ACC112 (cell line): Measurements from ENCODE around the gene CREBL2.
"Not testable (repeated sequence)": the region's sequence is repeated elsewhere in the genome, so short reads cannot be mapped to it uniquely, and the experiment has no call there.

Source experiments
- H2AFZ ChIP-seq: fragments of 200-600 bp; sonication (generic); one replicate; pipeline ENCODE4 v1.6.0; 2017; ENCODE audit warnings: antibody characterized with exemption, low read length; ENCODE audit not compliant: unreplicated experiment
- H3K27ac ChIP-seq: fragments of 200-600 bp; sonication (generic); 2 replicates; pipeline ENCODE4 v1.5.1; 2014; ENCODE audit warnings: low read depth, mild to moderate bottlenecking, antibody characterized with exemption, low read length, moderate library complexity
- H3K27me3 ChIP-seq: fragments of 200-600 bp; sonication (generic); 2 replicates; pipeline ENCODE4 v1.6.1; 2014; ENCODE audit warnings: mild to moderate bottlenecking, antibody characterized with exemption, low read length, moderate library complexity, mixed read lengths; ENCODE audit not compliant: insufficient read depth
- H3K36me3 ChIP-seq: fragments of 200-600 bp; sonication (generic); 2 replicates; pipeline ENCODE4 v1.6.1; 2016; ENCODE audit warnings: mild to moderate bottlenecking, antibody characterized with exemption, low read length, moderate library complexity, mixed read lengths; ENCODE audit not compliant: insufficient read depth
- H3K4me1 ChIP-seq: fragments of 200-600 bp; sonication (generic); one replicate; pipeline ENCODE4 v1.6.1; 2016; ENCODE audit warnings: low read length, mixed read lengths; ENCODE audit not compliant: insufficient read depth, unreplicated experiment, control insufficient read depth
- H3K4me3 ChIP-seq: fragments of 200-600 bp; sonication (generic); 2 replicates; pipeline ENCODE4 v1.5.1; 2014; ENCODE audit warnings: mild to moderate bottlenecking, low read depth, low read length
- H3K79me2 ChIP-seq: fragments of 200-600 bp; sonication (generic); one replicate; pipeline ENCODE4 v1.6.0; 2016; ENCODE audit warnings: low read length; ENCODE audit not compliant: control insufficient read depth, unreplicated experiment, insufficient read depth

The CREBL2 gene, protein sequence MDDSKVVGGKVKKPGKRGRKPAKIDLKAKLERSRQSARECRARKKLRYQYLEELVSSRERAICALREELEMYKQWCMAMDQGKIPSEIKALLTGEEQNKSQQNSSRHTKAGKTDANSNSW

DNA sequence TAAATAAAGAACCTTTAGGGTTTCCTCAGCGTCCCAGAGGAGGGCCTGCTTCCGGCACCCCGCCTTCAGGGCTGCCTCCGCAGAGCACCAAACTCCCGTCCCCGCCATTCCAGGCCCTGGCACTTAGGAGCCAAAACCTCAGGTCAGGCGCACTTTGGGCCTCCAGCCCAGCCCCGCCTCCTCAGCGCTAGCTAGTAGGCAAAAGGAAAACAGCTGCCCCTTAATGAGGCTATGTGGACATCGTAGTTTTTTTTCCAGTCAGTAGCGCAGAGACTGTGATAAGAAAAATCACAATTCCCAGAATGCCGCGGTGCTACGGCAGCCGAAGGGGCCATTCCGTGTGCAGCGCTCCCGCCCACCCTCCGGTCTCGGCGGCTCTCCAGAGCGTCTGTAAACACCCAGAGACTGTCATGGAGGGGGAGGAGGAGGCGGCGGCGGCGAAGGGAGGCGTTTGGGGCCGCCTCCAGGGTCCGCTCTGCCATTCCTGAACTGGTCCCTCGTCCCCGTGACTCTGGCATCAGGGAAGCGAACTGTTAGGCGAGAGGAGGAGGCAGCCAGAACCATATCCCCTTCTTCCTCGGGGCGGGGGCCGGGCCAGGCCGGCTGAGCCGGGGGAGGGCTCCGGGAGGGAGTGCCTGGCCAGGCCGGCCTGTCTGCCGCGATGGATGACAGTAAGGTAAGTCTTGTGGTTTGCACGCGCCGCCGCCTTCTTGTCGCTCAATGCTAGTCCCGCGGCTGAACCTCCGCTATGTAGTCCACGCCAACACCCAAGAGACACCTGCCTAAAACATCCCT, at the start of gene CREBL2:
CREBL2 (plus strand) TSS at position 365 of the 795 bp plus-strand sequence; CDS start at position 662, 297 bp downstream.
- Histone ChIP-seq H3K79me2 (peaks cover 8% of the 10 kb centered on the region), H3K27me3 (no peaks in the 10 kb centered on the region), H3K27ac (peak within 1 kb of the TSS; percentile 88), H3K36me3 (no peaks in the 10 kb centered on the region), H2AFZ (peak within 1 kb of the TSS; percentile 92), H3K4me1 (peaks cover 21% of the 10 kb centered on the region), H3K4me3 (peak within 1 kb of the TSS; percentile 89)

DNA sequence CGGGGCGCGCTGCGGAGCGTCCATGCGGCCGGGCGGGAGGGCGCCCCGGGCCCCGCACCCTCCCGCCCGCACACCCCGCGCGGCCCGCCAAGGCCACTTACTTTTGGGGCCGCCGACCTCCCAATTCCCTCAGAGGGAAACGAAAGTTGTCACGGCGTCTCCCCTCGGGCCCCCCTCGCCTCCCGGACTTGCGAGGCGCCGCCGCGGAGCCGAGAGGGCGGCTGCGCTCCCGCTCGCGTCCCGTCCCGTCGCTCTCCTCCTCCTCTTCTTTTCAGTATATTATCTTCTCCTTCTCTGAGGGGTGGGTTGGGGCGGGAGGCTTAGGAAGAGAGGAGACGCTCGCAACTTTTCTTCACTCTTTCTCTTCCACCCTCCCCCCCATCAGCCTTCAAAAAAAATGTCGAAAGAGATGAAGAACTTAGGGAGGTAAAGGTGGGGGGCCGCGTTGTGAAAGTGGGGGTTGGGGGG, 49.6 kb upstream of the CREBL2 start:
- peak overlapping the region; percentile 76 for H2AFZ ChIP-seq
- H3K27me3 ChIP-seq: no peaks in the 10 kb centered on the region

DNA sequence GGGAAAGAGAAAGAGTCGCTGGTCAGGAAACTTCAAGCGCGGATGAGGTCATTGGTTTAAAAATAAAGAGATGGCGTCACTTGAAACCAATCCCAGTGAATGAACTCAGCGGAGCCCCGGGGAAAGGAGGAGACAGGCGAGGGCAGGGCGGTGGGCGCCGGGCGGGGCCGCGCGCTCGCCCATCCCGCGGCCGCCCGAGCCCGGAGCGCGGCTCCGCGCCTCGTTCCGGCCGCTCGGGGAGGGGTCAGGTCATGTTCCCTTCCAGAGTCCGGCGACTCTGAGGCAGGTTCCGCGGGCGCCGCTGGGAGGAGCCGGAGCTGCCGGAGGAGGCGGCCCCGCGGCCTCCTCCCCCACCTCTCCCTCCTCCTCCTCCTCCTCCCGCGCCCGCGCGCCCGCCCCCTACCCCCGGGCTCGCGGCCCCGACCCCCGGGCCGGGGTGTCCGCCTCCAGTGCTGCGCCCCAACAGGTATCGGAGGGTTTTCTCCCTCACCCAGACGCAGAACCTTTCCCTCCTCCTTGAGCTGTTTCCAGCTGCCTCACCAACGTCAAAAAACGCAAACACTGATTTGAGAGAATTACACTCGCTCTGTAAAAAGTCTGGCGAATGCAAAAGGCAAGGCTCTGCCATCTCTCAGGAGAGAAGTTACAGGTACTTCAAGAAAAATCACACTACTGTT, 49.0 kb upstream of the CREBL2 start, which contains the start of gene DUSP16:
DUSP16 (minus strand) TSS at position 279 of the 677 bp plus-strand sequence. CDS start 41,765 bp downstream, outside the sequence.
- H3K79me2 ChIP-seq: peaks cover 5% of the 10 kb centered on the region
- peak within 1 kb of the TSS; percentile 82 for H3K4me3 ChIP-seq
- peaks cover 11% of the 10 kb centered on the region for H3K4me1 ChIP-seq
- no peaks in the 10 kb centered on the region for H3K27me3 ChIP-seq
- peak within 1 kb of the TSS; percentile 76 for H2AFZ ChIP-seq
- peak within 1 kb of the TSS; percentile 74 for H3K27ac ChIP-seq
- H3K36me3 ChIP-seq: no peaks in the 10 kb centered on the region

More for the DNA sequence above, 49.6 kb upstream of the CREBL2 start:
- Histone ChIP-seq H3K79me2 (peaks cover 5% of the 10 kb centered on the region), H3K4me3 (peak overlapping the region; percentile 82), H3K4me1 (peaks cover 11% of the 10 kb centered on the region), H3K36me3 (no peaks in the 10 kb centered on the region), H3K27ac (peak overlapping the region; percentile 74)

DNA sequence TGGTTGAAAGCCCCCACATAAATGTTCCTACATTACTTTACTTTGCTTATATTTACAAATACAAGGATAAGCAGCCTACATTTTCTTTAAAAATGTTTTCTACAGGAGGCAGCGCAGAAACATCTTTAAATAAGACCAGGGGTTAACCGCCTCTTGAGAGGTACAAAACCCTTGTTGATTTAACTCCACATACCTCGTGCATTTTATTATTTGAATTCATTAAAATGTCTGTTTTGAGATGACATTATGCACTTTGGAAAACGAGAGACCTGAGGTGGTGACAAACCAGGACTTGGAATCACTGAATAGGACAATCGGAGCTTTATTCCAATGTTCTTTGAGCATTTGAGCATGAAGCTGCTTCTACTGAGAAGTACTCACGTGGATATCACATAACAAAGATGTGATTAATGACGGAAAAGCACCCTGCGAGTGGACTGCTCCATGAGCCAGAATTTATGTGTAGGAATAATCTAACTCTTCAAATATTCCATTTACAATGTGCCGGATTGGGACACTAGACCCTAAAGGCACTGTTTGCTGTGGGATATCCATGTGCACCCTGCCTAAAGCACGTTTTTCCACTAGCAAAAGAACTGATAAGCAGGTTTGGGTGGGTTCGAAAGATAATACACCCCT, 48.3 kb upstream of the CREBL2 start:
- Histone ChIP-seq H3K27ac (peak overlapping the region; percentile 55; the same call in 1 of the 2 replicates), H3K79me2 (peaks cover 5% of the 10 kb centered on the region), H3K4me3 (peak overlapping the region; percentile 82), H3K4me1 (peaks cover 11% of the 10 kb centered on the region), H3K36me3 (no peaks in the 10 kb centered on the region), H3K27me3 (no peaks in the 10 kb centered on the region), H2AFZ (peak overlapping the region; percentile 63)

DNA sequence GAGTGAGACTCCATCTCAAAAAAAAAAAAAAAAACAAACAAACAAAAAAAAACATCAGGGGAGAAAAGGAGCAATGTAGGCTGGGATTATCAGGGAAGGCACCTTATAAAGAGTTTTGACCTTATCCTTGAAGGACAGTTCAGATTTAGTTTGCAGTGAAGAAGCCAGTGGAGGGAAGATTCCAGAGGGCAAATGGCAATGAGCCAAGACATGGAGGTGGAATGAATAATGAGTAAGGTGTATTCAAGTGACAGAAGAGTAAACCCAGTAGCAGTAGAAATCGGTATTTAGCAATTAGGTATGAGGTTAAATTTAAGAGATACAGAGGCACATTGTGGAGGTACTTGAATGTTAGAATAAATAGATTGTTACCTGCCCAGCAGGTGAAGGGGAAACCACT, 46.8 kb upstream of the CREBL2 start:
- no peak overlapping the region for H3K4me3 ChIP-seq
- no peaks in the 10 kb centered on the region for H3K27me3 ChIP-seq
- peaks cover 5% of the 10 kb centered on the region for H3K79me2 ChIP-seq
- peaks cover 11% of the 10 kb centered on the region for H3K4me1 ChIP-seq
- no peak overlapping the region for H3K27ac ChIP-seq
- H3K36me3 ChIP-seq: no peaks in the 10 kb centered on the region
- no peak overlapping the region for H2AFZ ChIP-seq

DNA sequence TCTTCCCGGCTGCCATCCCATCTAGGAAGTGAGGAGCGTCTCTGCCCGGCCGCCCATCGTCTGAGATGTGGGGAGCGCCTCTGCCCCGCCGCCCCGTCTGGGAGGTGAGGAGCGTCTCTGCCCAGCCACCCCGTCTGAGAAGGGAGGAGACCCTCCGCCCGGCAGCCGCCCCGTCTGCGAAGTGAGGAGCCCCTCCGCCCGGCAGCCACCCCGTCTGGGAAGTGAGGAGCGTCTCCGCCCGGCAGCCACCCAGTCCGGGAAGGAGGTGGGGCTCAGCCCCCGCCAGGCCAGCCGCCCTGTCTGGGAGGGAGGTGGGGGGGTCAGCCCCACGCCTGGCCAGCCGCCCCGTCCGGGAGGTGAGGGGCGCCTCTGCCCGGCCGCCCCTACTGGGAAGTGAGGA, 45.7 kb upstream of the CREBL2 start:
- H3K36me3 ChIP-seq, H3K27ac ChIP-seq, H3K4me3 ChIP-seq, H3K79me2 ChIP-seq, H3K27me3 ChIP-seq, H2AFZ ChIP-seq, H3K4me1 ChIP-seq: not testable (repeated sequence)

DNA sequence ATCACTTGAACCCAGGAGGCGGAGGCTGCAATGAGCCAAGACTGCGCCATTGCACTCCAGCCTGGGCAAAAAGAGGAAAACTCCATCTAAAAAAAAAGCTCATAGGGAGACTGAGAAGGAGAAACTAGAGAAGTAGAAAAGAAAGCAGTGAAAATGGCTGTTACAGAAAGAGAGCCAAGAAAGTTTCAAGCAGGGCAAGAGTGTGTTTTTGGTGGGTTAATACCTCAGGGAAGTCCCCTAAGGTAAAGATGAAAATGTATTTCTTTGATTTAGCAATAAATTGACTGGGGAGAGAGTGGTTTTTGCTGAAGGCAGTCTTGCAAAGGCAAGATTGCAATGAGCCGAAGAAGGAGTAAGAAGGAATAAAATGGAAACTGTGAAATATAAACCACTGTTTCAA, 39.0 kb upstream of the CREBL2 start:
- Histone ChIP-seq H2AFZ (no peak overlapping the region), H3K27ac (no peak overlapping the region), H3K36me3 (no peaks in the 10 kb centered on the region), H3K4me3 (no peak overlapping the region), H3K79me2 (no peaks in the 10 kb centered on the region), H3K4me1 (no peaks in the 10 kb centered on the region), H3K27me3 (no peaks in the 10 kb centered on the region)

DNA sequence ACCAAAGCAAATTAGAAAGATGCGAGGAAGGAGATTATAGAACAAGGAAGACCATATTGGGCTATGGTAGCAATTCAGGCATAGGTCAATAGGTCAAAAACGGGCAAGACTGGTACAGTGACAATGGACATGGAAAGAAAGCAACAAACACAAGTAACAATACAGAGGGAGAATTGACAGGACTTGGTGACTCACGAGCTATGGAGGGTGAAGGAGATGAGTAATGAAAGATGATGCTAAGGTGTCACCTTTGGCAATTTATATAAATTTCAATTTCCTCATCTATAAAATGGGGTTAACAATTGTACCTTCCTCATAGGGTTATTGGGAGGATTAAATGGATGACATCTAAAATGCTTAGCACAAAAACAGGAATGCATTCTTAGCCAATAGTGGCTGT, 33.9 kb upstream of the CREBL2 start:
- H3K4me1 ChIP-seq: no peaks in the 10 kb centered on the region
- no peak overlapping the region for H2AFZ ChIP-seq
- H3K27me3 ChIP-seq: no peaks in the 10 kb centered on the region
- H3K27ac ChIP-seq: no peak overlapping the region
- no peaks in the 10 kb centered on the region for H3K79me2 ChIP-seq
- no peak overlapping the region for H3K4me3 ChIP-seq
- no peaks in the 10 kb centered on the region for H3K36me3 ChIP-seq

DNA sequence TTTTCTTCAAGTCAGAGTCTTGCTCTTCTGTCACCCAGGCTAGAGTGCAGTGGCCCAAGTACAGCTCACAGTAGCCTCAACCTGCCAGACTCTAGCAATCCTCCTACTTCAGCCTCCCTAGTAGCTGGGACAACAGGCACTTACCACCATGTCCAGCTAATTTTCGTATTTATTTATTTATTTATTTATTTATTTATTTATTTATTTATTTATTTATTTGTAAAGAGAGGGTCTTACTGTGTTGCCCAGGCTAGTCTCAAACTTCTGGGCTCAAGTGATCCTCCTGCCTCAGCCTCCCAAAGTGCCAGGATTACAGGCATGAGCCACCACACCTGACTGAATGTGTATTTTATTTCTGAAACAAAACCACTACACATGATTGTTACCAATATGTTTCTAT, 31.0 kb upstream of the CREBL2 start:
- not testable (repeated sequence) for H2AFZ ChIP-seq, H3K27ac ChIP-seq, H3K36me3 ChIP-seq, H3K4me1 ChIP-seq, H3K27me3 ChIP-seq, H3K4me3 ChIP-seq, H3K79me2 ChIP-seq

DNA sequence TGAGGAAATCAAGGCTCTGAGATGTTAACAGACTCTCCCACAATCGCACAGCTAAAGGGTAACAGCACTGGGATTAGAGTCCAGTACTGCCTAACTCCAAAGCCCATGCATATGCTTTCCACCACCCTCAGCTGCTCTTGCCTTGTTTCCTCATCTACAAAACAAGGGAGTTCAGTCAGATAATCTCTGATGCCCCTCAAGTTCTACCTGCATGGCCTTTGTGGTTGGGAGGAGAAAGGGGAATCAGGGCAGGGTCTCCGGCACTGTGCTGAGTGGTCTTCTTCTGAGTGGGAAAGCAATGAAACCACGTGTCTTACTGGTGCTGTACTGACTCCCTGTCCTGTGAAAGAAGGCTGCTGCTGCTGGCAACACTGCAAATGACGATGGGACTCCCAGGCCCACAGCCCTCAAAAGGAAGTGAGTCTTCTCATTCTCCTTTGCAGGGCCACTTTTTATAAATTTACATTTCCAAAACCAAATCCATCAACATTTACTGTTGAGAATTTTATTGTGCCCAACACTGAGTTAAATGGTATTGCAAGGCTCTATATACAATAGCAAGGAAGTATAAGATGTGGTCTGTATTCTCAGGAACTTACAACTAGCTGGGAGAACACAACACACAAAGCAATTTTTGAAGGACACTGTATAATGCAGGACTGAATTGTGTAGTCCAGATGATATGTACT, 29.3 kb upstream of the CREBL2 start:
- no peaks in the 10 kb centered on the region for H3K79me2 ChIP-seq
- H2AFZ ChIP-seq: no peak overlapping the region
- H3K4me3 ChIP-seq: no peak overlapping the region
- H3K27ac ChIP-seq: no peak overlapping the region
- H3K36me3 ChIP-seq: no peaks in the 10 kb centered on the region
- H3K4me1 ChIP-seq: peaks cover 10% of the 10 kb centered on the region
- no peaks in the 10 kb centered on the region for H3K27me3 ChIP-seq
